Breast epithelium (tissue), 3 donors: ENCODE measurements around the gene DARS2.

Experiments
- POLR2A ChIP-seq: fragments of 450-650 bp; IDR thresholded peaks from one replicate; pipeline ENCODE4 v1.6.1; 2016; ENCODE audit warnings: antibody characterized with exemption, mild to moderate bottlenecking, moderate library complexity
- POLR2AphosphoS5 ChIP-seq, 3 donors: sonication (generic); formaldehyde crosslinking; IDR thresholded peaks; one replicate each; pipeline ENCODE4 v1.6.1; 2017; ENCODE audit warnings: antibody characterized with exemption in 3 of 3
- TF ChIP-seq, protein P1 (sequence below), 3 donors: fragments of 450-650 bp; IDR thresholded peaks; one replicate each; pipeline ENCODE4 v1.5.1; 2016 to 2017; ENCODE audit warnings: antibody characterized with exemption in 3 of 3, mild to moderate bottlenecking in 3 of 3, moderate library complexity in 3 of 3

GRCh38 chr1:173894189-173894588, 69.7 kb downstream of the DARS2 start:
- no peak for TF ChIP-seq POLR2A
- TF ChIP-seq, protein P1, sequence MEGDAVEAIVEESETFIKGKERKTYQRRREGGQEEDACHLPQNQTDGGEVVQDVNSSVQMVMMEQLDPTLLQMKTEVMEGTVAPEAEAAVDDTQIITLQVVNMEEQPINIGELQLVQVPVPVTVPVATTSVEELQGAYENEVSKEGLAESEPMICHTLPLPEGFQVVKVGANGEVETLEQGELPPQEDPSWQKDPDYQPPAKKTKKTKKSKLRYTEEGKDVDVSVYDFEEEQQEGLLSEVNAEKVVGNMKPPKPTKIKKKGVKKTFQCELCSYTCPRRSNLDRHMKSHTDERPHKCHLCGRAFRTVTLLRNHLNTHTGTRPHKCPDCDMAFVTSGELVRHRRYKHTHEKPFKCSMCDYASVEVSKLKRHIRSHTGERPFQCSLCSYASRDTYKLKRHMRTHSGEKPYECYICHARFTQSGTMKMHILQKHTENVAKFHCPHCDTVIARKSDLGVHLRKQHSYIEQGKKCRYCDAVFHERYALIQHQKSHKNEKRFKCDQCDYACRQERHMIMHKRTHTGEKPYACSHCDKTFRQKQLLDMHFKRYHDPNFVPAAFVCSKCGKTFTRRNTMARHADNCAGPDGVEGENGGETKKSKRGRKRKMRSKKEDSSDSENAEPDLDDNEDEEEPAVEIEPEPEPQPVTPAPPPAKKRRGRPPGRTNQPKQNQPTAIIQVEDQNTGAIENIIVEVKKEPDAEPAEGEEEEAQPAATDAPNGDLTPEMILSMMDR (IDR thresholded peaks at IDR 0.05): no peak
- TF ChIP-seq POLR2AphosphoS5 (IDR thresholded peaks at IDR 0.05): no peak
